K562 (cell line): ENCODE results near the gene RGS6. TPM values are rescaled to one million over a fixed set of nuclear protein-coding genes. Genes with fewer than 3 reads are reported as not detected.

ENCODE experiments used
- ATAC-seq: fragments of 200-7000 bp; cut with Tn5 transposase; 3 replicates; pipeline ENCODE4 v1.9.1; 2020; ENCODE audit warnings: moderate library complexity
- BruUV-seq: library from RNA; stranded (reverse); fragments of 400-500 nt; replicated peaks from 2 replicates; lab custom pipeline; 2021; lab: Mats Ljungman, UMichigan
- CTCF ChIA-PET: fragments of 300-600 bp; formaldehyde crosslinking; extraction: SDS; loops from one replicate; lab custom pipeline; 2021; ENCODE audit warnings: low intra/inter-chr PET ratio; lab: Yijun Ruan, JAX
- POLR2A ChIA-PET: fragments of 300-600, 350-650 bp; sonication (Branson Sonifier 250); formaldehyde crosslinking; extraction: SDS; loops from one replicate; lab custom pipeline; 2021; ENCODE audit warnings: antibody characterized with exemption, inconsistent platforms; lab: Yijun Ruan, JAX
- DNase-seq, 4 experiments: peaks; one replicate each; pipeline versions ENCODE4 v3.0.0 to v3.0.0-alpha.2; 2011 to 2018; ENCODE audit warnings: low spot score in 3 of 4, mixed read lengths in 3 of 4; ENCODE audit errors: extremely low read depth in 1 of 4
- FAIRE-seq: peaks from 2 replicates; lab custom pipeline; 2011; peaks lifted over from hg19 to GRCh38; lab: Jason Lieb, UNC
- H2AFZ ChIP-seq: 2 replicates; pipeline ENCODE4 v1.6.0; 2011; ENCODE audit warnings: low read depth, low read length, control low read depth, inconsistent platforms
- H3K27ac ChIP-seq: fragments of 200-600 bp; 3 replicates; pipeline ENCODE4 v1.8.0; 2011; ENCODE audit warnings: low read depth, mild to moderate bottlenecking, control low read depth, inconsistent platforms, low read length, moderate library complexity, mixed read lengths; ENCODE audit errors: extremely low read depth
- H3K27me3 ChIP-seq, 2 experiments: fragments of 300-600 bp in 1 of 2; 2 replicates in 1 of 2; 3 replicates in 1 of 2; pipeline versions ENCODE4 v1.6.0 to v1.8.0; 2011; ENCODE audit warnings: inconsistent platforms in 2 of 2, low read length in 2 of 2, mild to moderate bottlenecking in 1 of 2, mixed read lengths in 1 of 2, moderate library complexity in 1 of 2; ENCODE audit not compliant: control insufficient read depth in 2 of 2, insufficient read depth in 2 of 2
- H3K36me3 ChIP-seq: fragments of 300-600 bp; 3 replicates; pipeline ENCODE4 v1.8.0; 2011; ENCODE audit warnings: mild to moderate bottlenecking, low read length, inconsistent platforms; ENCODE audit not compliant: control insufficient read depth, insufficient read depth
- H3K4me1 ChIP-seq, 2 experiments: fragments of 200-600 bp in 1 of 2; replicated peaks in 1 of 2; 2 replicates in 1 of 2; 3 replicates in 1 of 2; pipeline versions ENCODE4 v1.5.1 to v1.8.0; 2011; ENCODE audit warnings: inconsistent platforms in 2 of 2, low read length in 2 of 2, mild to moderate bottlenecking in 1 of 2, mixed read lengths in 1 of 2, moderate library complexity in 1 of 2; ENCODE audit not compliant: control insufficient read depth in 2 of 2, insufficient read depth in 2 of 2
- H3K4me2 ChIP-seq: 2 replicates; pipeline ENCODE4 v1.6.1; 2011; ENCODE audit warnings: low read length, control low read depth, inconsistent platforms, mixed read lengths; ENCODE audit not compliant: insufficient read depth
- H3K4me3 ChIP-seq: fragments of 200-600 bp; sonication (generic), shearing (Covaris generic); 2 replicates; pipeline ENCODE4 v1.5.1; 2016; ENCODE audit warnings: control low read depth, inconsistent platforms
- H3K79me2 ChIP-seq: fragments of 200-600 bp; 3 replicates; pipeline ENCODE4 v1.8.0; 2011; ENCODE audit warnings: low read length, inconsistent platforms; ENCODE audit not compliant: control insufficient read depth, insufficient read depth
- H3K9ac ChIP-seq, 2 experiments: 2 replicates each; pipeline versions ENCODE4 v1.6.0 to v1.6.1; 2011; ENCODE audit warnings: low read depth in 2 of 2, low read length in 2 of 2, control low read depth in 1 of 2, inconsistent platforms in 1 of 2, mild to moderate bottlenecking in 1 of 2, mixed read lengths in 1 of 2; ENCODE audit not compliant: insufficient read depth in 1 of 2
- H3K9me1 ChIP-seq: one replicate; pipeline ENCODE4 v1.6.0; 2011; ENCODE audit warnings: inconsistent platforms, mild to moderate bottlenecking, low read length, moderate library complexity; ENCODE audit not compliant: control insufficient read depth, insufficient read depth
- H3K9me3 ChIP-seq: replicated peaks from 2 replicates; pipeline ENCODE4 v1.5.1; 2011; ENCODE audit warnings: low read depth, low read length, inconsistent platforms; ENCODE audit not compliant: control insufficient read depth, insufficient read depth
- H4K20me1 ChIP-seq: replicated peaks from 2 replicates; pipeline ENCODE4 v1.6.1; 2011; ENCODE audit warnings: low read length, inconsistent platforms, mixed read lengths; ENCODE audit not compliant: control insufficient read depth, insufficient read depth
- ARID1B ChIP-seq: fragments of 450-650 bp; IDR thresholded peaks from 2 replicates; pipeline ENCODE4 v1.6.1; 2016; ENCODE audit warnings: antibody characterized with exemption, mild to moderate bottlenecking, inconsistent platforms
- DLX4 ChIP-seq: fragments of 250-450 bp; sonication (Bioruptor Pico); IDR thresholded peaks from 2 replicates; pipeline ENCODE4 v1.6.1; 2021; ENCODE audit warnings: mild to moderate bottlenecking
- ELF1 ChIP-seq: fragments of 200-800 bp; sonication (Bioruptor generic); IDR thresholded peaks from 2 replicates; pipeline ENCODE4 v1.6.1; 2016; ENCODE audit warnings: missing genetic modification characterization, missing compliant biosample characterization
- GATA2 ChIP-seq: sonication (generic); formaldehyde crosslinking; IDR thresholded peaks from 2 replicates; pipeline ENCODE4 v1.4.0; 2020; ENCODE audit warnings: mild to moderate bottlenecking, missing genetic modification reagents
- NFE2L1 ChIP-seq: fragments of 450-650 bp; IDR thresholded peaks from 2 replicates; pipeline ENCODE4 v1.6.1; 2016; ENCODE audit warnings: missing genetic modification characterization, low read depth, mild to moderate bottlenecking, missing compliant biosample characterization, moderate library complexity, borderline replicate concordance
- POLR2B ChIP-seq: fragments of 450-650 bp; IDR thresholded peaks from 2 replicates; pipeline ENCODE4 v1.6.1; 2018; ENCODE audit warnings: low read depth; ENCODE audit not compliant: partially characterized antibody
- SMARCA4 ChIP-seq: fragments of 450-650 bp; IDR thresholded peaks from 2 replicates; pipeline ENCODE4 v1.6.1; 2016
- ZNF140 ChIP-seq: fragments of 250-450 bp; sonication (Bioruptor Pico); IDR thresholded peaks from 2 replicates; pipeline ENCODE4 v1.8.0; 2021; ENCODE audit warnings: moderate library complexity, mild to moderate bottlenecking, inconsistent platforms
- ZNF707 ChIP-seq: fragments of 250-450 bp; sonication (Bioruptor Pico); conservative IDR thresholded peaks from 2 replicates; pipeline ENCODE4 v1.8.0; 2022; ENCODE audit warnings: inconsistent platforms, mild to moderate bottlenecking, moderate library complexity
- ZNF79 ChIP-seq: fragments of 250-450 bp; sonication (Bioruptor Pico); IDR thresholded peaks from 2 replicates; pipeline ENCODE4 v1.4.0; 2020; ENCODE audit warnings: low read depth, mild to moderate bottlenecking, moderate library complexity
- WGBS: fragments of 100-300 bp; shearing (Covaris generic); methylation state at CpG from one replicate; pipeline ENCODE4 v1.1.6; 2016; ENCODE audit warnings: low coverage, mixed read lengths; ENCODE audit not compliant: insufficient coverage; ENCODE audit errors: missing lambda C conversion rate; 5-methylcytosine and 5-hydroxymethylcytosine counted together
- in situ Hi-C: fragments of 300-500 bp; cut with MboI; formaldehyde crosslinking; loops from 4 replicates; pipeline ENCODE4 v1.15.0; 2018; ENCODE audit warnings: inconsistent platforms, mixed read lengths
- intact Hi-C: fragments of 100-400 bp; cut with micrococcal nuclease; formaldehyde crosslinking; loops from 2 replicates; pipeline ENCODE4 v1.14.2; 2022
- polyA plus RNA-seq, 8 experiments: library from polyadenylated mRNA; depleted of rRNA in 4 of 8; stranded (reverse) in 5 of 8; unstranded in 3 of 8; fragments of >200 nt; fragmentation: Nextera tagmentation in 2 of 8; fragmentation: Illumina TruSeq in 1 of 8; extraction: Ambion mirVana in 2 of 8; extraction: Trizol in 1 of 8; gene quantifications; 2 replicates each; pipeline versions ENCODE4 v1.2.1 to v1.2.3, GENCODE V29; 2011 to 2014; ENCODE audit warnings: inconsistent platforms in 1 of 8, missing spikeins in 1 of 8
- total RNA-seq, 7 experiments: library from RNA; depleted of rRNA in 6 of 7; stranded (reverse); fragments of >200 nt in 6 of 7; fragmentation: Illumina TruSeq in 2 of 7; extraction: Trizol in 2 of 7; gene quantifications; 2 replicates each; pipeline versions ENCODE4 v1.2.1 to v1.2.3, GENCODE V29; 2011 to 2021; ENCODE audit warnings: low replicate concordance in 1 of 7
- TF ChIP-seq, protein P1 (sequence below): fragments of 200-800 bp; sonication (Bioruptor generic); IDR thresholded peaks from 2 replicates; pipeline ENCODE4 v1.6.1; 2016; ENCODE audit warnings: missing genetic modification characterization, missing compliant biosample characterization

Gene RGS6
- total and polyA plus RNA-seq, 9 of the 15 experiments (the other 6 are each of a cell fraction or from before 2014, with no cell fraction given): not detected

GRCh38 chr14:72499746-72500145, 567.5 kb downstream of the RGS6 start:
- intact Hi-C loops: no loop called here
- 3% methylated on average over 5 of the region's 5 CpGs for WGBS
- no peak for FAIRE-seq
- Histone ChIP-seq H3K9me3 (no peaks in the 10 kb centered on the region), H3K36me3 (no peaks in the 10 kb centered on the region), H3K4me1 (no peaks in the 10 kb centered on the region), H2AFZ (no peak overlapping the region), H3K27ac (no peak overlapping the region), H3K79me2 (no peaks in the 10 kb centered on the region)
- in situ Hi-C loops: loop anchor here (25.0 kb wide), 1 partner anchor 963 kb away; the partner anchor contains the start of gene NUMB
- ATAC-seq: no peak
- POLR2A ChIA-PET: no interaction called here
- TF ChIP-seq ELF1: no peak
- TF ChIP-seq, all 486 proteins: peak for 0
- H4K20me1 ChIP-seq: no peaks in the 10 kb centered on the region
- no peak overlapping the region for H3K4me3 ChIP-seq
- H3K27me3 ChIP-seq: no peaks in the 10 kb centered on the region
- no peak overlapping the region for H3K9ac ChIP-seq
- CTCF ChIA-PET: no interaction called here
- no peak for DNase-seq
- no TSS peak for BruUV-seq
- no peak overlapping the region for H3K4me2 ChIP-seq
- H3K9me1 ChIP-seq: no peaks in the 10 kb centered on the region

DNA sequence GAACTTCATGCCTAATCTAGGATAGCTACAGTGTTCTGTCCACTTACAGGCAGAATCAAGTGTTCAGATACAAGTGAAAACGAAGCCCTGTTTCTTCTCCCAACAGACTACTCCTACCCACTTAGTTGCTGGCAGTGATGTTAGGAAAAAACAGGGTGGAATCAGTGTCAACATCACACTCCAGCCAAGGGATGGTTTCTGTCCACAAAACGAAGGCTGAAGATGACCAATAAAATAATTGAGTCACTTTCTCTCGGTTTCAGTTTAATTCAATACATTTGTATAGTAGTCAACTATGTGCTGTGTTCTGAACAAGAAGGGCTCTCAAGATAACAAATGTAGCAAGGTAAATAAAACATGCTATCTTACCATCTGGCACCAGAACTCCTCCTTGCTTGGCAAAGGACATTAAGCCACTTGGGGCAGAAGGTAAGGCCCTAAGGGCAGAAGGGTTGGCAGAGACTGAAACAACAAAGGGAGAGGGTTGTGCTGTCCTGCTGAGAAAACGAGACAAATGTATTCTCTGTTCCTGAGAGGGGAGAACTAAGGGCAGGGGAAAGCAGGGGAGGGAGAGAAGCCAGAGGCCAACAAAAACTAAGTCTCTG, 568.1 kb downstream of the RGS6 start:
- 0% methylated on average over 4 of the region's 4 CpGs for WGBS
- no TSS peak for BruUV-seq
- H2AFZ ChIP-seq: no peak overlapping the region
- H3K4me1 ChIP-seq: no peaks in the 10 kb centered on the region
- no peaks in the 10 kb centered on the region for H3K36me3 ChIP-seq
- intact Hi-C loops: no loop called here
- FAIRE-seq (no peak), DNase-seq (no peak), ATAC-seq (no peak)
- no peaks in the 10 kb centered on the region for H3K27me3 ChIP-seq
- ChIA-PET CTCF (no interaction called here), POLR2A (no interaction called here)
- H3K9me1 ChIP-seq: no peaks in the 10 kb centered on the region
- no peak overlapping the region for H3K27ac ChIP-seq
- H3K9ac ChIP-seq: no peak overlapping the region
- in situ Hi-C loops: loop anchor here (25.0 kb wide), 1 partner anchor 962 kb away; the partner anchor contains the start of gene NUMB
- no peak overlapping the region for H3K4me3 ChIP-seq
- H4K20me1 ChIP-seq: no peaks in the 10 kb centered on the region
- H3K4me2 ChIP-seq: no peak overlapping the region
- H3K79me2 ChIP-seq: no peaks in the 10 kb centered on the region
- no peaks in the 10 kb centered on the region for H3K9me3 ChIP-seq
- no peak for TF ChIP-seq ARID1B
- no peak for TF ChIP-seq SMARCA4
- TF ChIP-seq, protein P1, sequence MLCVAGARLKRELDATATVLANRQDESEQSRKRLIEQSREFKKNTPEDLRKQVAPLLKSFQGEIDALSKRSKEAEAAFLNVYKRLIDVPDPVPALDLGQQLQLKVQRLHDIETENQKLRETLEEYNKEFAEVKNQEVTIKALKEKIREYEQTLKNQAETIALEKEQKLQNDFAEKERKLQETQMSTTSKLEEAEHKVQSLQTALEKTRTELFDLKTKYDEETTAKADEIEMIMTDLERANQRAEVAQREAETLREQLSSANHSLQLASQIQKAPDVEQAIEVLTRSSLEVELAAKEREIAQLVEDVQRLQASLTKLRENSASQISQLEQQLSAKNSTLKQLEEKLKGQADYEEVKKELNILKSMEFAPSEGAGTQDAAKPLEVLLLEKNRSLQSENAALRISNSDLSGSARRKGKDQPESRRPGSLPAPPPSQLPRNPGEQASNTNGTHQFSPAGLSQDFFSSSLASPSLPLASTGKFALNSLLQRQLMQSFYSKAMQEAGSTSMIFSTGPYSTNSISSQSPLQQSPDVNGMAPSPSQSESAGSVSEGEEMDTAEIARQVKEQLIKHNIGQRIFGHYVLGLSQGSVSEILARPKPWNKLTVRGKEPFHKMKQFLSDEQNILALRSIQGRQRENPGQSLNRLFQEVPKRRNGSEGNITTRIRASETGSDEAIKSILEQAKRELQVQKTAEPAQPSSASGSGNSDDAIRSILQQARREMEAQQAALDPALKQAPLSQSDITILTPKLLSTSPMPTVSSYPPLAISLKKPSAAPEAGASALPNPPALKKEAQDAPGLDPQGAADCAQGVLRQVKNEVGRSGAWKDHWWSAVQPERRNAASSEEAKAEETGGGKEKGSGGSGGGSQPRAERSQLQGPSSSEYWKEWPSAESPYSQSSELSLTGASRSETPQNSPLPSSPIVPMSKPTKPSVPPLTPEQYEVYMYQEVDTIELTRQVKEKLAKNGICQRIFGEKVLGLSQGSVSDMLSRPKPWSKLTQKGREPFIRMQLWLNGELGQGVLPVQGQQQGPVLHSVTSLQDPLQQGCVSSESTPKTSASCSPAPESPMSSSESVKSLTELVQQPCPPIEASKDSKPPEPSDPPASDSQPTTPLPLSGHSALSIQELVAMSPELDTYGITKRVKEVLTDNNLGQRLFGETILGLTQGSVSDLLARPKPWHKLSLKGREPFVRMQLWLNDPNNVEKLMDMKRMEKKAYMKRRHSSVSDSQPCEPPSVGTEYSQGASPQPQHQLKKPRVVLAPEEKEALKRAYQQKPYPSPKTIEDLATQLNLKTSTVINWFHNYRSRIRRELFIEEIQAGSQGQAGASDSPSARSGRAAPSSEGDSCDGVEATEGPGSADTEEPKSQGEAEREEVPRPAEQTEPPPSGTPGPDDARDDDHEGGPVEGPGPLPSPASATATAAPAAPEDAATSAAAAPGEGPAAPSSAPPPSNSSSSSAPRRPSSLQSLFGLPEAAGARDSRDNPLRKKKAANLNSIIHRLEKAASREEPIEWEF (CRISPR knock-in tag): no peak
- TF ChIP-seq POLR2B: no peak
- TF ChIP-seq ZNF140 (CRISPR knock-in tag): no peak
- no peak for TF ChIP-seq ZNF707 (CRISPR knock-in tag)
- TF ChIP-seq NFE2L1 (tag): no peak
- TF ChIP-seq ZNF79 (CRISPR knock-in tag): no peak
- TF ChIP-seq DLX4 (CRISPR knock-in tag): no peak
- TF ChIP-seq GATA2 (CRISPR knock-in tag): no peak
